PC-3 (cell line): ENCODE data around the gene TUBB1. TPM values are rescaled to one million over a fixed set of nuclear protein-coding genes. Genes with fewer than 3 reads are reported as not detected.

ENCODE experiments used
- ATAC-seq: fragments of 200-7000 bp; cut with Tn5 transposase; 2 replicates; pipeline ENCODE4 v1.9.1; 2020; ENCODE audit warnings: mild to moderate bottlenecking, moderate library complexity
- BruUV-seq: library from RNA; stranded (reverse); fragments of 400-500 nt; replicated peaks from 2 replicates; lab custom pipeline; 2021; lab: Mats Ljungman, UMichigan
- CTCF ChIA-PET: fragments of 300-600 bp; sonication (Branson Sonifier 250); formaldehyde crosslinking; loops from one replicate; lab custom pipeline; 2022; ENCODE audit warnings: antibody characterized with exemption; lab: Charles Lee
- POLR2A ChIA-PET: fragments of 300-600 bp; sonication (Branson Sonifier 250); formaldehyde crosslinking; loops from one replicate; lab custom pipeline; 2022; ENCODE audit warnings: antibody characterized with exemption; ENCODE audit not compliant: unreplicated experiment; lab: Charles Lee
- DNase-seq: peaks from one replicate; pipeline ENCODE4 v3.0.0-alpha.2; 2015
- H2AFZ ChIP-seq: fragments of 300-600 bp; sonication (generic); 2 replicates; pipeline ENCODE4 v1.6.0; 2016; ENCODE audit warnings: antibody characterized with exemption, low read length
- H3F3A ChIP-seq: fragments of 300-600 bp; sonication (generic); one replicate; pipeline ENCODE4 v1.6.0; 2017; ENCODE audit warnings: antibody characterized with exemption, low read length, control low read depth, mild to moderate bottlenecking; ENCODE audit not compliant: unreplicated experiment
- H3K27ac ChIP-seq: fragments of 300-600 bp; sonication (generic); 2 replicates; pipeline ENCODE4 v1.5.1; 2016; ENCODE audit warnings: mild to moderate bottlenecking, low read length
- H3K27me3 ChIP-seq: fragments of 300-600 bp; sonication (generic); 2 replicates; pipeline ENCODE4 v1.6.1; 2016; ENCODE audit warnings: low read length, mixed read lengths
- H3K36me3 ChIP-seq: fragments of 300-600 bp; sonication (generic); 2 replicates; pipeline ENCODE4 v1.6.1; 2016; ENCODE audit warnings: low read depth, mixed run types, low read length, mixed read lengths
- H3K4me1 ChIP-seq: fragments of 300-600 bp; sonication (generic); 2 replicates; pipeline ENCODE4 v1.5.1; 2016; ENCODE audit warnings: low read length; ENCODE audit not compliant: insufficient read depth
- H3K4me2 ChIP-seq: fragments of 300-600 bp; sonication (generic); 2 replicates; pipeline ENCODE4 v1.6.0; 2016; ENCODE audit warnings: low read length
- H3K4me3 ChIP-seq: fragments of 300-600 bp; sonication (generic); 2 replicates; pipeline ENCODE4 v1.5.1; 2016; ENCODE audit warnings: mild to moderate bottlenecking, low read length, mixed read lengths
- H3K79me2 ChIP-seq: fragments of 300-600 bp; sonication (generic); 2 replicates; pipeline ENCODE4 v1.6.1; 2017; ENCODE audit warnings: low read length, mixed read lengths
- H3K9ac ChIP-seq: fragments of 300-600 bp; sonication (generic); 2 replicates; pipeline ENCODE4 v1.6.0; 2016; ENCODE audit warnings: mild to moderate bottlenecking, low read length
- H3K9me2 ChIP-seq: fragments of 300-600 bp; sonication (generic); replicated peaks from 2 replicates; pipeline ENCODE4 v1.6.1; 2016; ENCODE audit warnings: mixed run types, low read length, mixed read lengths
- H3K9me3 ChIP-seq: fragments of 300-600 bp; sonication (generic); 2 replicates; pipeline ENCODE4 v1.6.1; 2016; ENCODE audit warnings: low read length, mixed read lengths
- H4K20me1 ChIP-seq: fragments of 300-600 bp; sonication (generic); 2 replicates; pipeline ENCODE4 v1.6.1; 2016; ENCODE audit warnings: low read length, mixed read lengths
- EZH2 ChIP-seq: fragments of 300-600 bp; sonication (generic); IDR thresholded peaks from one replicate; pipeline ENCODE4 v1.6.1; 2017; ENCODE audit warnings: antibody characterized with exemption, mild to moderate bottlenecking, low read length; ENCODE audit not compliant: unreplicated experiment
- EZH2phosphoT487 ChIP-seq: fragments of 300-600 bp; sonication (generic); IDR thresholded peaks from 2 replicates; pipeline ENCODE4 v1.6.1; 2018; ENCODE audit warnings: mild to moderate bottlenecking, antibody characterized with exemption, low read length, borderline replicate concordance
- intact Hi-C: fragments of 100-400 bp; cut with micrococcal nuclease; formaldehyde crosslinking; loops from 2 replicates; pipeline ENCODE4 v1.9.0; 2023
- total RNA-seq: library from RNA; depleted of rRNA; stranded (reverse); fragments of >200 nt; gene quantifications from 2 replicates; pipeline ENCODE4 v1.2.3, GENCODE V29; 2014
- TF ChIP-seq, protein P1 (sequence below): fragments of 300-600 bp; sonication (generic); conservative IDR thresholded peaks from 2 replicates; pipeline ENCODE4 v1.5.1; 2017; ENCODE audit warnings: antibody characterized with exemption, low read depth, mild to moderate bottlenecking, low read length

TUBB1 gene
- total RNA-seq, 1 experiment from 2014 or later = not detected

- Histone ChIP-seq H4K20me1 (0 out of 2 replicates have a peak, but pooled peaks cover under 1% of the 10 kb centered on the region), H3K4me2 (no peak overlapping the region), H3F3A (peaks cover 4% of the 10 kb centered on the region), H3K9me3 (no peaks in the 10 kb centered on the region), H3K4me1 (peaks cover 42% of the 10 kb centered on the region), H2AFZ (no peak overlapping the region), H3K36me3 (no peaks in the 10 kb centered on the region), H3K27ac (no peak overlapping the region), H3K27me3 (no peaks in the 10 kb centered on the region), H3K79me2 (peaks cover 8% of the 10 kb centered on the region), H3K9me2 (no peaks in the 10 kb centered on the region), H3K4me3 (no peak overlapping the region), H3K9ac (no peak overlapping the region)
- BruUV-seq = no TSS peak
- TF ChIP-seq EZH2 (no peak), EZH2phosphoT487 (no peak)
- TF ChIP-seq, protein P1, sequence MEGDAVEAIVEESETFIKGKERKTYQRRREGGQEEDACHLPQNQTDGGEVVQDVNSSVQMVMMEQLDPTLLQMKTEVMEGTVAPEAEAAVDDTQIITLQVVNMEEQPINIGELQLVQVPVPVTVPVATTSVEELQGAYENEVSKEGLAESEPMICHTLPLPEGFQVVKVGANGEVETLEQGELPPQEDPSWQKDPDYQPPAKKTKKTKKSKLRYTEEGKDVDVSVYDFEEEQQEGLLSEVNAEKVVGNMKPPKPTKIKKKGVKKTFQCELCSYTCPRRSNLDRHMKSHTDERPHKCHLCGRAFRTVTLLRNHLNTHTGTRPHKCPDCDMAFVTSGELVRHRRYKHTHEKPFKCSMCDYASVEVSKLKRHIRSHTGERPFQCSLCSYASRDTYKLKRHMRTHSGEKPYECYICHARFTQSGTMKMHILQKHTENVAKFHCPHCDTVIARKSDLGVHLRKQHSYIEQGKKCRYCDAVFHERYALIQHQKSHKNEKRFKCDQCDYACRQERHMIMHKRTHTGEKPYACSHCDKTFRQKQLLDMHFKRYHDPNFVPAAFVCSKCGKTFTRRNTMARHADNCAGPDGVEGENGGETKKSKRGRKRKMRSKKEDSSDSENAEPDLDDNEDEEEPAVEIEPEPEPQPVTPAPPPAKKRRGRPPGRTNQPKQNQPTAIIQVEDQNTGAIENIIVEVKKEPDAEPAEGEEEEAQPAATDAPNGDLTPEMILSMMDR = no peak
- ChIA-PET CTCF (no interaction called here), POLR2A (no interaction called here)
- DNase-seq (no peak), ATAC-seq (no peak)
- intact Hi-C loops = no loop called here
These were observed 27.6 kb downstream of the TUBB1 start for GRCh38 chr20:59046862-59047261.

DNA sequence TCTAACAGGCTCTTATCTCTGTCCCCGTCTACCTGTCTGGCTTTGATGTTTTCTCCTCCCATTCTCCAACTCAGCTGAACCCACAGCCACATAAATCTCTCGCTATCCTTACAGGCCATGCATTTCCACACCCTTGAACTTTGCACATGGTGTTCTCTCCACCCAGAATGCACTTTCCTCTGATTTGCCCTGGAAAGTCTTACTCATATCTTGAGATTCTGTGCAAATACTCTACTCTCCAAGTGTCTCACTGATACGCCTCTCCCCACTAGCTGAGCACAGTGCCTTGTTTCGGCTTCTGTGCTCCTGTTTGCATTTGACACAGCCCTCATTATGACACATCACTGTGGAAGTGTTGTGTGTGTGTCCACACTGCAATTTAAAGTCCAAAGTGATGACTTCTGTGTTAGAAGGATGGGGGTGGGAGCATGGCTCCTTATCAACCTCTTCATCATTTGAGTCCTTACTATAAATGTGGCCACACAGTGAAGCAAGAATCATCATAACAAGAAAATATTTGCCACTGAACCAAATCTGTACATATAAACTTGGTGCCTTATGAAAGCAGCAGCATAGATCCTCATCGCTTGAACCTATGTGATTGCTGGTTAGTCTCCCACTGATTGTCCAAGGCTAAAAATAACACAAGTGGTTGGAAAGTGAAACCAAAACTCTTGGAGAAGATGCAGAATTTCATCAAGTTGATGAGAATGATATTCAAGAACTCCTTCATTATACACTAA is 28.9 kb downstream of the TUBB1 start:
- peaks cover 4% of the 10 kb centered on the region for H3F3A ChIP-seq
- BruUV-seq = TSS peak; percentile 55
- no peaks in the 10 kb centered on the region for H3K36me3 ChIP-seq
- H3K79me2 ChIP-seq = no peaks in the 10 kb centered on the region
- H3K9ac ChIP-seq = peak overlapping the region; percentile 37; the same call in 1 of the 2 replicates
- no peaks in the 10 kb centered on the region for H3K9me3 ChIP-seq
- peak overlapping the region; percentile 71 for H3K4me2 ChIP-seq
- no peaks in the 10 kb centered on the region for H4K20me1 ChIP-seq
- peak; percentile 87 for ATAC-seq
- intact Hi-C loops = no loop called here
- DNase-seq = peak; percentile 96
- peak overlapping the region; percentile 34 for H3K4me3 ChIP-seq
- peaks cover 39% of the 10 kb centered on the region for H3K4me1 ChIP-seq
- ChIA-PET POLR2A (no interaction called here), CTCF (interaction anchor here (0.6 kb wide), 1 partner anchor 19 kb away, joined by 3 read pairs; no protein-coding TSS in a partner anchor)
- TF ChIP-seq EZH2phosphoT487 = no peak
- TF ChIP-seq, protein P1 = no peak
- TF ChIP-seq EZH2 = no peak
- peak overlapping the region; percentile 24 for H2AFZ ChIP-seq
- peak overlapping the region; percentile 63 for H3K27ac ChIP-seq
- peaks cover 3% of the 10 kb centered on the region for H3K27me3 ChIP-seq
- no peaks in the 10 kb centered on the region for H3K9me2 ChIP-seq

GRCh38 chr20:59048681-59049030 is 29.4 kb downstream of the TUBB1 start:
- Histone ChIP-seq H3F3A (peaks cover 4% of the 10 kb centered on the region), H3K79me2 (no peaks in the 10 kb centered on the region), H3K9me3 (no peaks in the 10 kb centered on the region), H3K4me2 (peak overlapping the region; percentile 71), H2AFZ (peak overlapping the region; percentile 24; the same call in 1 of the 2 replicates), H3K27me3 (peaks cover 7% of the 10 kb centered on the region), H3K4me1 (peaks cover 34% of the 10 kb centered on the region), H3K9me2 (no peaks in the 10 kb centered on the region), H3K4me3 (peak overlapping the region; percentile 34), H3K9ac (peak overlapping the region; percentile 2; the same call in 1 of the 2 replicates), H3K27ac (peak overlapping the region; percentile 63), H4K20me1 (no peaks in the 10 kb centered on the region), H3K36me3 (no peaks in the 10 kb centered on the region)
- ATAC-seq (no peak), DNase-seq (no peak)
- no TSS peak for BruUV-seq
- ChIA-PET POLR2A (no interaction called here), CTCF (no interaction called here)
- intact Hi-C loops = no loop called here
- TF ChIP-seq EZH2phosphoT487 (no peak), EZH2 (no peak)
- TF ChIP-seq, protein P1 = no peak
